HepG2 (cell line): ENCODE results near the gene KLF16. TPM values are rescaled to one million over a fixed set of nuclear protein-coding genes. Genes with fewer than 3 reads are reported as not detected.

ENCODE experiments used
- ATAC-seq: fragments of 200-7000 bp; cut with Tn5 transposase; 3 replicates; pipeline ENCODE4 v1.9.1; 2020; ENCODE audit warnings: mild to moderate bottlenecking, moderate library complexity
- BruUV-seq: library from RNA; stranded (reverse); fragments of 400-500 nt; replicated peaks from 2 replicates; lab custom pipeline; 2021; lab: Mats Ljungman, UMichigan
- CTCF ChIA-PET: fragments of 300-600 bp; formaldehyde crosslinking; extraction: SDS; loops from one replicate; lab custom pipeline; 2021; ENCODE audit warnings: low total read pairs, inconsistent platforms, low intra/inter-chr PET ratio; lab: Yijun Ruan, JAX
- POLR2A ChIA-PET: fragments of 350-600 bp; sonication (Branson Sonifier 250); formaldehyde crosslinking; loops from one replicate; lab custom pipeline; 2020; ENCODE audit warnings: antibody characterized with exemption, inconsistent platforms; lab: Yijun Ruan, JAX
- DNase-seq: peaks from one replicate; pipeline ENCODE4 v3.0.0-alpha.2; 2015; ENCODE audit warnings: low spot score
- FAIRE-seq: peaks from 3 replicates; lab custom pipeline; 2011; peaks lifted over from hg19 to GRCh38; lab: Jason Lieb, UNC
- H2AFZ ChIP-seq: one replicate; pipeline ENCODE4 v1.6.1; 2011; ENCODE audit warnings: low read length, inconsistent platforms
- H3K27ac ChIP-seq: fragments of 300-600 bp; 3 replicates; pipeline ENCODE4 v1.8.0; 2011; ENCODE audit warnings: mixed run types, mild to moderate bottlenecking, mixed read lengths, low read length, inconsistent platforms; ENCODE audit not compliant: insufficient read depth; ENCODE audit errors: extremely low read length
- H3K27me3 ChIP-seq, 2 experiments: fragments of 200-600 bp in 1 of 2; 2 replicates in 1 of 2; 3 replicates in 1 of 2; pipeline versions ENCODE4 v1.6.0 to v1.8.0; 2011; ENCODE audit warnings: low read length in 2 of 2, mild to moderate bottlenecking in 2 of 2, moderate library complexity in 2 of 2, inconsistent platforms in 1 of 2; ENCODE audit not compliant: insufficient read depth in 2 of 2, control insufficient read depth in 1 of 2
- H3K36me3 ChIP-seq, 2 experiments: fragments of 200-600 bp in 1 of 2; replicated peaks in 1 of 2; 2 replicates in 1 of 2; 3 replicates in 1 of 2; pipeline versions ENCODE4 v1.5.1 to v1.8.0; 2011; ENCODE audit warnings: low read length in 2 of 2, inconsistent platforms in 1 of 2; ENCODE audit not compliant: insufficient read depth in 2 of 2, control insufficient read depth in 1 of 2
- H3K4me1 ChIP-seq: 2 replicates; pipeline ENCODE4 v1.5.1; 2012; ENCODE audit warnings: low read length, inconsistent platforms; ENCODE audit not compliant: insufficient read depth
- H3K4me2 ChIP-seq: 2 replicates; pipeline ENCODE4 v1.6.0; 2011; ENCODE audit warnings: low read depth, low read length, inconsistent platforms
- H3K4me3 ChIP-seq, 3 experiments: fragments of 200-600 bp in 1 of 3; sonication (generic), shearing (Covaris generic) in 1 of 3; replicated peaks in 1 of 3; 2 replicates each; pipeline ENCODE4 v1.5.1; 2011 to 2016; ENCODE audit warnings: low read length in 3 of 3, inconsistent platforms in 2 of 3, low read depth in 2 of 3, mild to moderate bottlenecking in 2 of 3, control low read depth in 1 of 3, mixed read lengths in 1 of 3; ENCODE audit not compliant: insufficient read depth in 1 of 3
- H3K79me2 ChIP-seq: one replicate; pipeline ENCODE4 v1.6.1; 2011; ENCODE audit warnings: low read length, inconsistent platforms; ENCODE audit not compliant: insufficient read depth
- H3K9ac ChIP-seq: 2 replicates; pipeline ENCODE4 v1.6.0; 2011; ENCODE audit warnings: mild to moderate bottlenecking, low read depth, low read length, inconsistent platforms; ENCODE audit not compliant: insufficient read depth
- H3K9me3 ChIP-seq: 2 replicates; pipeline ENCODE4 v1.5.1; 2012; ENCODE audit warnings: mild to moderate bottlenecking, low read length
- H4K20me1 ChIP-seq: 2 replicates; pipeline ENCODE4 v1.6.0; 2011; ENCODE audit warnings: inconsistent platforms, mild to moderate bottlenecking, low read length, moderate library complexity; ENCODE audit not compliant: insufficient read depth
- ARHGAP35 ChIP-seq: sonication (generic); formaldehyde crosslinking; IDR thresholded peaks from 2 replicates; pipeline ENCODE4 v1.9.0; 2022; ENCODE audit warnings: mild to moderate bottlenecking, inconsistent platforms, moderate library complexity, missing genetic modification reagents, borderline replicate concordance
- CBFB ChIP-seq: sonication (generic); formaldehyde crosslinking; IDR thresholded peaks from 2 replicates; pipeline ENCODE4 v1.4.0; 2020; ENCODE audit warnings: missing genetic modification reagents
- ETV6 ChIP-seq: sonication (generic); formaldehyde crosslinking; conservative IDR thresholded peaks from 2 replicates; pipeline ENCODE4 v1.4.0; 2020; ENCODE audit warnings: missing genetic modification reagents
- KDM2A ChIP-seq: sonication (generic); formaldehyde crosslinking; IDR thresholded peaks from 2 replicates; pipeline ENCODE4 v1.4.0; 2020; ENCODE audit warnings: low read depth, missing genetic modification reagents, borderline replicate concordance
- MED1 ChIP-seq: sonication (generic); formaldehyde crosslinking; IDR thresholded peaks from 2 replicates; pipeline ENCODE4 v1.4.0; 2020; ENCODE audit warnings: missing genetic modification reagents
- YY1 ChIP-seq: IDR thresholded peaks from 2 replicates; pipeline ENCODE4 v1.6.1; 2011; ENCODE audit warnings: low read length, low read depth, moderate library complexity, mild to moderate bottlenecking; ENCODE audit not compliant: insufficient read depth, insufficient replicate concordance
- ZIK1 ChIP-seq: sonication (generic); formaldehyde crosslinking; IDR thresholded peaks from 2 replicates; pipeline ENCODE4 v1.5.0; 2020; ENCODE audit warnings: mild to moderate bottlenecking, low read depth, missing genetic modification reagents, borderline replicate concordance
- ZNF329 ChIP-seq: sonication (generic); formaldehyde crosslinking; IDR thresholded peaks from 2 replicates; pipeline ENCODE4 v1.9.0; 2021; ENCODE audit warnings: low read depth, mild to moderate bottlenecking, missing genetic modification reagents
- ZNF451 ChIP-seq: sonication (generic); formaldehyde crosslinking; IDR thresholded peaks from 2 replicates; pipeline ENCODE4 v1.5.0; 2020; ENCODE audit warnings: mild to moderate bottlenecking, missing genetic modification reagents
- ZSCAN20 ChIP-seq: sonication (generic); formaldehyde crosslinking; IDR thresholded peaks from 2 replicates; pipeline ENCODE4 v1.4.0; 2020; ENCODE audit warnings: missing genetic modification reagents, mild to moderate bottlenecking, borderline replicate concordance
- ZZZ3 ChIP-seq: sonication (generic); formaldehyde crosslinking; IDR thresholded peaks from 2 replicates; pipeline ENCODE4 v1.4.0; 2020; ENCODE audit warnings: missing genetic modification reagents, mild to moderate bottlenecking, borderline replicate concordance
- WGBS: methylation state at CpG from one replicate; pipeline ENCODE4 v1.1.6; 2017; ENCODE audit warnings: low lambda C conversion rate; 5-methylcytosine and 5-hydroxymethylcytosine counted together
- in situ Hi-C: cut with HindIII; loops from 2 replicates; pipeline ENCODE4 v1.10.0; 2017; ENCODE audit warnings: low pct_unique_long_range_greater_than_20kb; ENCODE audit not compliant: extremely low pct_ligation_motif_present
- intact Hi-C: fragments of 100-400 bp; cut with micrococcal nuclease; formaldehyde crosslinking; loops from one replicate; pipeline ENCODE4 v1.10.0; 2022; ENCODE audit not compliant: unreplicated experiment
- polyA plus RNA-seq, 8 experiments: library from polyadenylated mRNA; depleted of rRNA in 3 of 8; stranded (reverse) in 7 of 8; unstranded in 1 of 8; fragments of >200 nt; fragmentation: Illumina TruSeq in 4 of 8; extraction: Trizol in 4 of 8; gene quantifications; 2 replicates each; pipeline versions ENCODE4 v1.2.1 to v1.2.3, GENCODE V29; 2011 to 2016; ENCODE audit warnings: low read depth in 4 of 8, missing spikeins in 1 of 8, mixed read lengths in 1 of 8; ENCODE audit not compliant: insufficient read depth in 1 of 8
- total RNA-seq, 5 experiments: library from RNA; depleted of rRNA; stranded (reverse); fragments of >200 nt; fragmentation: Illumina TruSeq; extraction: Trizol; gene quantifications; 2 replicates each; pipeline ENCODE4 v1.2.3, GENCODE V29; 2016; ENCODE audit warnings: low read depth in 1 of 5
- TF ChIP-seq, protein P1 (sequence below): IDR thresholded peaks from 2 replicates; pipeline ENCODE4 v1.6.1; 2016
- TF ChIP-seq, protein P2 (sequence below): sonication (generic); formaldehyde crosslinking; conservative IDR thresholded peaks from 2 replicates; pipeline ENCODE4 v1.5.0; 2020; ENCODE audit warnings: missing genetic modification reagents
- TF ChIP-seq, protein P3 (sequence below): sonication (generic); formaldehyde crosslinking; IDR thresholded peaks from 2 replicates; pipeline ENCODE4 v1.4.0; 2020; ENCODE audit warnings: mild to moderate bottlenecking, missing genetic modification reagents
- TF ChIP-seq, protein P4 (sequence below): sonication (generic); formaldehyde crosslinking; IDR thresholded peaks from 2 replicates; pipeline ENCODE4 v1.4.0; 2020; ENCODE audit warnings: missing genetic modification reagents
- TF ChIP-seq, protein P5 (sequence below): sonication (generic); formaldehyde crosslinking; IDR thresholded peaks from 2 replicates; pipeline ENCODE4 v1.8.1; 2023; ENCODE audit warnings: mild to moderate bottlenecking, inconsistent platforms, moderate library complexity, missing genetic modification reagents, borderline replicate concordance

KLF16 gene
- total and polyA plus RNA-seq, 2 of the 13 experiments (the other 11 are each of a cell fraction or from before 2014, with no cell fraction given): 3.5 to 6.7 TPM

DNA sequence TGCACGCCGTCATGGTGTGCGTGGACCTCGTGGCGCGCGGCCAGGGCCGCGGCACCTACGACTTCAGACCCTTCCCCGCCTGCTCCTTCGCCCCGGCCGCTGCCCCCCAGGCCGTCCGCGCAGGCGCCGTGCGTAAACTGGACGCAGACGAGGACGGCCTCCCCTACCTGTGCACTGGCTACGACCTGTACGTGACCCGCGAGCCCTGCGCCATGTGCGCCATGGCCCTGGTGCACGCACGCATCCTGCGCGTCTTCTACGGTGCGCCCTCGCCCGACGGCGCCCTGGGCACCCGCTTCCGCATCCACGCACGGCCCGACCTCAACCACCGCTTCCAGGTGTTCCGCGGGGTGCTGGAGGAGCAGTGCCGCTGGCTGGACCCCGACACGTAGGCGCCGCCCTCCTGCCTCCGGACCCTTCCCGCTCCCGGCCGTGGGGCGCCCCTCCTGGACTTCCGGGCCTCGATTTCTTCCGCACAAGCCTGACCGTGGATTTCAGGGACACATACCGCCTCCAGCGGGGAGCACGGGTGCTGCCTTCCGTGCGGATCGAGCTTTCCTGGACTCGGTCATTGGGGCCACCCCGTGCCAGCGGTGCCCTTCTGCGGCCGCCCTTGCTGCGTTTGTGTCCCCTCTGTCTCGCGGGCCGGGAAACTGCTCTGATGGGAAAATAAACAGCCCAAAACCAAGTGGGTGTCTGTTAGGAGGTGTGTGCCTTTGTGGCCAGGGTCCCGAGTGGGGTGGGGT lies 49.6 kb upstream of the KLF16 start:
- DNase-seq (no peak), ATAC-seq (no peak), FAIRE-seq (no peak)
- peaks cover 4% of the 10 kb centered on the region; the same call in 1 of the 2 replicates for H4K20me1 ChIP-seq
- ChIA-PET POLR2A (no interaction called here), CTCF (no interaction called here)
- BruUV-seq: no TSS peak
- H3K4me2 ChIP-seq: no peak overlapping the region
- peaks cover 39% of the 10 kb centered on the region for H3K79me2 ChIP-seq
- no peak overlapping the region for H3K27ac ChIP-seq
- peaks cover 6 to 26% of the 10 kb centered on the region in 2 experiments; a peak in 4 of 5 replicates for H3K36me3 ChIP-seq
- no peak overlapping the region for H3K4me3 ChIP-seq
- no peak overlapping the region for H3K9ac ChIP-seq
- H3K27me3 ChIP-seq: no peaks in the 10 kb centered on the region; a peak in 1 of 5 replicates
- no peaks in the 10 kb centered on the region for H3K9me3 ChIP-seq
- in situ Hi-C loops (no loop called here), intact Hi-C loops (no loop called here)
- 96% methylated on average over 68 of the region's 77 CpGs for WGBS
- H3K4me1 ChIP-seq: peaks cover 17% of the 10 kb centered on the region
- no peak overlapping the region for H2AFZ ChIP-seq
- TF ChIP-seq KDM2A (no peak), ARHGAP35 (no peak), ZZZ3 (CRISPR knock-in tag) (no peak), ZNF451 (CRISPR knock-in tag) (no peak), ZNF329 (no peak), MED1 (CRISPR knock-in tag) (no peak), ZIK1 (CRISPR knock-in tag) (no peak), ETV6 (CRISPR knock-in tag) (no peak), CBFB (CRISPR knock-in tag) (no peak), ZSCAN20 (CRISPR knock-in tag) (no peak), YY1 (no peak)
- TF ChIP-seq, protein P1, sequence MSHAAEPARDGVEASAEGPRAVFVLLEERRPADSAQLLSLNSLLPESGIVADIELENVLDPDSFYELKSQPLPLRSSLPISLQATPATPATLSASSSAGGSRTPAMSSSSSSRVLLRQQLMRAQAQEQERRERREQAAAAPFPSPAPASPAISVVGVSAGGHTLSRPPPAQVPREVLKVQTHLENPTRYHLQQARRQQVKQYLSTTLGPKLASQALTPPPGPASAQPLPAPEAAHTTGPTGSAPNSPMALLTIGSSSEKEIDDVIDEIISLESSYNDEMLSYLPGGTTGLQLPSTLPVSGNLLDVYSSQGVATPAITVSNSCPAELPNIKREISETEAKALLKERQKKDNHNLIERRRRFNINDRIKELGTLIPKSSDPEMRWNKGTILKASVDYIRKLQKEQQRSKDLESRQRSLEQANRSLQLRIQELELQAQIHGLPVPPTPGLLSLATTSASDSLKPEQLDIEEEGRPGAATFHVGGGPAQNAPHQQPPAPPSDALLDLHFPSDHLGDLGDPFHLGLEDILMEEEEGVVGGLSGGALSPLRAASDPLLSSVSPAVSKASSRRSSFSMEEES (CRISPR knock-in tag): no peak
- TF ChIP-seq, protein P2, sequence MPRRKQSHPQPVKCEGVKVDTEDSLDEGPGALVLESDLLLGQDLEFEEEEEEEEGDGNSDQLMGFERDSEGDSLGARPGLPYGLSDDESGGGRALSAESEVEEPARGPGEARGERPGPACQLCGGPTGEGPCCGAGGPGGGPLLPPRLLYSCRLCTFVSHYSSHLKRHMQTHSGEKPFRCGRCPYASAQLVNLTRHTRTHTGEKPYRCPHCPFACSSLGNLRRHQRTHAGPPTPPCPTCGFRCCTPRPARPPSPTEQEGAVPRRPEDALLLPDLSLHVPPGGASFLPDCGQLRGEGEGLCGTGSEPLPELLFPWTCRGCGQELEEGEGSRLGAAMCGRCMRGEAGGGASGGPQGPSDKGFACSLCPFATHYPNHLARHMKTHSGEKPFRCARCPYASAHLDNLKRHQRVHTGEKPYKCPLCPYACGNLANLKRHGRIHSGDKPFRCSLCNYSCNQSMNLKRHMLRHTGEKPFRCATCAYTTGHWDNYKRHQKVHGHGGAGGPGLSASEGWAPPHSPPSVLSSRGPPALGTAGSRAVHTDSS (CRISPR knock-in tag): no peak
- TF ChIP-seq, protein P3, sequence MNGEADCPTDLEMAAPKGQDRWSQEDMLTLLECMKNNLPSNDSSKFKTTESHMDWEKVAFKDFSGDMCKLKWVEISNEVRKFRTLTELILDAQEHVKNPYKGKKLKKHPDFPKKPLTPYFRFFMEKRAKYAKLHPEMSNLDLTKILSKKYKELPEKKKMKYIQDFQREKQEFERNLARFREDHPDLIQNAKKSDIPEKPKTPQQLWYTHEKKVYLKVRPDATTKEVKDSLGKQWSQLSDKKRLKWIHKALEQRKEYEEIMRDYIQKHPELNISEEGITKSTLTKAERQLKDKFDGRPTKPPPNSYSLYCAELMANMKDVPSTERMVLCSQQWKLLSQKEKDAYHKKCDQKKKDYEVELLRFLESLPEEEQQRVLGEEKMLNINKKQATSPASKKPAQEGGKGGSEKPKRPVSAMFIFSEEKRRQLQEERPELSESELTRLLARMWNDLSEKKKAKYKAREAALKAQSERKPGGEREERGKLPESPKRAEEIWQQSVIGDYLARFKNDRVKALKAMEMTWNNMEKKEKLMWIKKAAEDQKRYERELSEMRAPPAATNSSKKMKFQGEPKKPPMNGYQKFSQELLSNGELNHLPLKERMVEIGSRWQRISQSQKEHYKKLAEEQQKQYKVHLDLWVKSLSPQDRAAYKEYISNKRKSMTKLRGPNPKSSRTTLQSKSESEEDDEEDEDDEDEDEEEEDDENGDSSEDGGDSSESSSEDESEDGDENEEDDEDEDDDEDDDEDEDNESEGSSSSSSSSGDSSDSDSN (CRISPR knock-in tag): no peak
- TF ChIP-seq, protein P4, sequence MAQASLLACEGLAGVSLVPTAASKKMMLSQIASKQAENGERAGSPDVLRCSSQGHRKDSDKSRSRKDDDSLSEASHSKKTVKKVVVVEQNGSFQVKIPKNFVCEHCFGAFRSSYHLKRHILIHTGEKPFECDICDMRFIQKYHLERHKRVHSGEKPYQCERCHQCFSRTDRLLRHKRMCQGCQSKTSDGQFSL (CRISPR knock-in tag): no peak
- TF ChIP-seq, protein P5, sequence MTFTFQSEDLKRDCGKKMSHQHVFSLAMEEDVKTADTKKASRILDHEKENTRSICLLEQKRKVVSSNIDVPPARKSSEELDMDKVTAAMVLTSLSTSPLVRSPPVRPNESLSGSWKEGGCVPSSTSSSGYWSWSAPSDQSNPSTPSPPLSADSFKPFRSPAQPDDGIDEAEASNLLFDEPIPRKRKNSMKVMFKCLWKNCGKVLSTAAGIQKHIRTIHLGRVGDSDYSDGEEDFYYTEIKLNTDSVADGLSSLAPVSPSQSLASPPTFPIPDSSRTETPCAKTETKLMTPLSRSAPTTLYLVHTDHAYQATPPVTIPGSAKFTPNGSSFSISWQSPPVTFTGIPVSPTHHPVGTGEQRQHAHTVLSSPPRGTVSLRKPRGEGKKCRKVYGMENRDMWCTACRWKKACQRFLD: no peak
